GM12864 (cell line): Measurements from ENCODE around the gene TBL3.

Experiments
- DNase-seq: peaks from one replicate; pipeline ENCODE4 v3.0.0-alpha.2; 2011; ENCODE audit warnings: low read depth
- H3K4me3 ChIP-seq: 2 replicates; pipeline ENCODE4 v1.5.1; 2011; ENCODE audit warnings: mild to moderate bottlenecking, low read depth, low read length, control low read depth
- CTCF ChIP-seq: IDR thresholded peaks from 2 replicates; pipeline ENCODE4 v1.5.1; 2011; ENCODE audit warnings: low read depth, mild to moderate bottlenecking, moderate library complexity, low read length, control low read depth, inconsistent platforms; ENCODE audit errors: missing control alignments

TBL3 gene

DNA sequence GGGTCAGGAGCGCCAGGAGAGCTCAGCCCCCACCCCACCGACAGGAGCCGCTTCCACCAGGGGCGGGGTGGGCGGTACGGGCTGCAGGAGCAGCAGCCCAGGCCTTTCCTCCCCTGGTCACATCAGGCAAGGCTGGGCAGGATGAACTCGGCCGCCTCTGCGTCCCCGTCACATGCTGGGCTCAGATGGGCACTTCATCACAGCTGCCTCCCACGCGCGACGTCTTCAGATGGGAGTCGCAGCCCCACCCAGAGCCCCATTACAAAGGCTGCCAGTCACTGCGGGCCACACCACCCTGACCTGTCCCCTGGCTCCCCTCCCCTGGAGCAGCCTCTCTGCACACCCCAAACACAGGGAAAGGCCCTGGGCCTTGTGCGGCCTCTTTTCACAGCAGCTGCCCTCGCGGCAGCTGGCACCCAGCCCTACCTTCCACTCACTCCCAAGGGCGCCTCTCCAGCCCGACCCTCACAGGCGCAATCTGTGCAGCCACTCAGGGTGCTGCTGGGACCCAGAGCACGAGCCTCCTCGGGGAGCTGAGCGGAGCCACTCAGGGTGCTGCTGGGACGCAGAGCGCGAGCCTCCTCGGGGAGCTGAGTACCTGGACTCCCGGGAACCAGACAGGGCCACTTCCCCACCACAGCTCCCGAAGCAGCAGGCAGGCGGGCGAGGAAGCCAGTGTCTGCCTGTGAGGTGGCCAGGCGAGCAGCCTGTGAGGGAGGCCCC lies 33.1 kb downstream of the TBL3 start:
- TF ChIP-seq CTCF = no peak
- no peak for DNase-seq
- no peak overlapping the region for H3K4me3 ChIP-seq

DNA sequence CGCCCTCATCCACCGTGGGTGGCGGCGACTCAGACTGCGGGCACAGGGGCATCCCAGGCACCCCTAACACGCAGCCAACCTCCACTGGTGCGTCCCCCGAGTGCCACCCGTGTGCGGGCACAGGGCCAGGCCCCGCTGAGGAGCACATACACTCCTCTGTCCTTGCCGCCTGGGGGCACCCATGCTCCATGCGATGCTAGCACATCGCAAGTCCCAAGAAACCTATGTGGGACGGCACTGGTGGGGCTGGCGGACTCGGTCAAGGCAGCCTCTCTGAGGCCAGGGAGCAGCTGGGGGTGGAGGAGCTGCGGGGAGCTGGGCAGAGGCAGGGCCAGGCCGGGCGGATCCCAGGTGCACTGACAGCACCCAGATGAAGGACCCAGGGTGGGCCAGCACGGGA lies 33.8 kb downstream of the TBL3 start:
- no peak overlapping the region for H3K4me3 ChIP-seq
- no peak for DNase-seq
- peak; percentile 45 for TF ChIP-seq CTCF

- no peak overlapping the region for H3K4me3 ChIP-seq
- no peak for TF ChIP-seq CTCF
- no peak for DNase-seq
These were observed 34.5 kb downstream of the TBL3 start for GRCh38 chr16:2006317-2006716.

DNA sequence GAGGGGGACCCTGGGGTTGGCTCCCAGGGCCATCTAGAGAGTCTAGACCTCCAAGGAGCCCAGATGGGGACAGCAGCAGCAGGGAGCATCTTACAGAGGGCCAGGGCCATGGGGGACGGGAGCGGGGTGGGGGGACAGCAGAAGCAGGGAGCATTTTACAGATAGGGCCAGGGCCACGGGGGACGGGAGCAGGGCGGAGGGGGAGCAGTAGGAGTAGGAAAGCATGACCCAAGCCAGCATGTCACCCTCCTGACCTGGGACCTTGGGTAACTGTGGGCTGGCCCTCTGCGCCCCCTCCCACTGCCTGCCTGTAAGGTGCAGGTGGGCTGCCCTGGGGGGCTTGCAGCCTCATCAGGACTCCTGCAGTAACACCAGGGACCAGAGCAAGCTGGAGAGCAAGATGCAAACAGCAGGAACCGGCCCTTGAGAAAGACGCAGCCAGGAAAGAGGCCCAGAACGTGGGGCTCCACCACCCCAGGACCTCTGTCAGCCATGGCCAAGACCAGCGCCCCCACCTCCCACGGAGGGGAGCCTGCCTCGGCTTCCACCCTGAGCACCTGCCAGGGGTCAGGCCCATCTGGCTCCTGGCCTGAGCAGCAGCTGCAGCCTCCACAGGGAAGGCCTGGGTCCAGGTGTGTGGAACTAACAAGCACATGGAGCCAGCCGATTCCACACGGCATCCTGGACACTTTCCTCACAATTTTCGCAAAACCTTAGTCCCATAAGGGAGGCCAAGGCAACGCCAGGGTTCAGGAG lies 35.4 kb downstream of the TBL3 start:
- DNase-seq = no peak
- no peak for TF ChIP-seq CTCF
- peak overlapping the region; percentile 83 for H3K4me3 ChIP-seq

GRCh38 chr16:2008009-2008526 lies 36.2 kb downstream of the TBL3 start:
- TF ChIP-seq CTCF = no peak
- DNase-seq = no peak
- H3K4me3 ChIP-seq = peak overlapping the region; percentile 83

GRCh38 chr16:2008631-2009163 lies 36.8 kb downstream of the TBL3 start:
- TF ChIP-seq CTCF = no peak
- peak overlapping the region; percentile 83 for H3K4me3 ChIP-seq
- no peak for DNase-seq
